HepG2 (cell line): Measurements from ENCODE around the gene CYB5B. TPM values are rescaled to one million over a fixed set of nuclear protein-coding genes. Genes with fewer than 3 reads are reported as not detected.
A peak's percentile ranks its signal among the peaks of the same experiment; 100 is the strongest.

ENCODE experiments used
- ATAC-seq: fragments of 200-7000 bp; cut with Tn5 transposase; 3 replicates; pipeline ENCODE4 v1.9.1; 2020; ENCODE audit warnings: mild to moderate bottlenecking, moderate library complexity
- BruUV-seq: library from RNA; stranded (reverse); fragments of 400-500 nt; replicated peaks from 2 replicates; lab custom pipeline; 2021; lab: Mats Ljungman, UMichigan
- CTCF ChIA-PET: fragments of 300-600 bp; formaldehyde crosslinking; extraction: SDS; loops from one replicate; lab custom pipeline; 2021; ENCODE audit warnings: low total read pairs, inconsistent platforms, low intra/inter-chr PET ratio; lab: Yijun Ruan, JAX
- POLR2A ChIA-PET: fragments of 350-600 bp; sonication (Branson Sonifier 250); formaldehyde crosslinking; loops from one replicate; lab custom pipeline; 2020; ENCODE audit warnings: antibody characterized with exemption, inconsistent platforms; lab: Yijun Ruan, JAX
- DNase-seq: peaks from one replicate; pipeline ENCODE4 v3.0.0-alpha.2; 2015; ENCODE audit warnings: low spot score
- FAIRE-seq: peaks from 3 replicates; lab custom pipeline; 2011; peaks lifted over from hg19 to GRCh38; lab: Jason Lieb, UNC
- H2AFZ ChIP-seq: one replicate; pipeline ENCODE4 v1.6.1; 2011; ENCODE audit warnings: low read length, inconsistent platforms
- H3K27ac ChIP-seq: fragments of 300-600 bp; 3 replicates; pipeline ENCODE4 v1.8.0; 2011; ENCODE audit warnings: mixed run types, mild to moderate bottlenecking, mixed read lengths, low read length, inconsistent platforms; ENCODE audit not compliant: insufficient read depth; ENCODE audit errors: extremely low read length
- H3K27me3 ChIP-seq, 2 experiments: fragments of 200-600 bp in 1 of 2; 2 replicates in 1 of 2; 3 replicates in 1 of 2; pipeline versions ENCODE4 v1.6.0 to v1.8.0; 2011; ENCODE audit warnings: low read length in 2 of 2, mild to moderate bottlenecking in 2 of 2, moderate library complexity in 2 of 2, inconsistent platforms in 1 of 2; ENCODE audit not compliant: insufficient read depth in 2 of 2, control insufficient read depth in 1 of 2
- H3K36me3 ChIP-seq, 2 experiments: fragments of 200-600 bp in 1 of 2; replicated peaks in 1 of 2; 2 replicates in 1 of 2; 3 replicates in 1 of 2; pipeline versions ENCODE4 v1.5.1 to v1.8.0; 2011; ENCODE audit warnings: low read length in 2 of 2, inconsistent platforms in 1 of 2; ENCODE audit not compliant: insufficient read depth in 2 of 2, control insufficient read depth in 1 of 2
- H3K4me1 ChIP-seq: 2 replicates; pipeline ENCODE4 v1.5.1; 2012; ENCODE audit warnings: low read length, inconsistent platforms; ENCODE audit not compliant: insufficient read depth
- H3K4me2 ChIP-seq: 2 replicates; pipeline ENCODE4 v1.6.0; 2011; ENCODE audit warnings: low read depth, low read length, inconsistent platforms
- H3K4me3 ChIP-seq, 3 experiments: fragments of 200-600 bp in 1 of 3; sonication (generic), shearing (Covaris generic) in 1 of 3; replicated peaks in 1 of 3; 2 replicates each; pipeline ENCODE4 v1.5.1; 2011 to 2016; ENCODE audit warnings: low read length in 3 of 3, inconsistent platforms in 2 of 3, low read depth in 2 of 3, mild to moderate bottlenecking in 2 of 3, control low read depth in 1 of 3, mixed read lengths in 1 of 3; ENCODE audit not compliant: insufficient read depth in 1 of 3
- H3K79me2 ChIP-seq: one replicate; pipeline ENCODE4 v1.6.1; 2011; ENCODE audit warnings: low read length, inconsistent platforms; ENCODE audit not compliant: insufficient read depth
- H3K9ac ChIP-seq: 2 replicates; pipeline ENCODE4 v1.6.0; 2011; ENCODE audit warnings: mild to moderate bottlenecking, low read depth, low read length, inconsistent platforms; ENCODE audit not compliant: insufficient read depth
- H3K9me3 ChIP-seq: 2 replicates; pipeline ENCODE4 v1.5.1; 2012; ENCODE audit warnings: mild to moderate bottlenecking, low read length
- H4K20me1 ChIP-seq: 2 replicates; pipeline ENCODE4 v1.6.0; 2011; ENCODE audit warnings: inconsistent platforms, mild to moderate bottlenecking, low read length, moderate library complexity; ENCODE audit not compliant: insufficient read depth
- ATRX ChIP-seq: sonication (generic); formaldehyde crosslinking; IDR thresholded peaks from 2 replicates; pipeline ENCODE4 v1.4.0; 2020; ENCODE audit warnings: missing genetic modification reagents, borderline replicate concordance
- BCL3 ChIP-seq: sonication (generic); formaldehyde crosslinking; IDR thresholded peaks from 2 replicates; pipeline ENCODE4 v1.5.1; 2020; ENCODE audit warnings: mild to moderate bottlenecking, missing genetic modification reagents, moderate library complexity
- DPF2 ChIP-seq: sonication (generic); formaldehyde crosslinking; IDR thresholded peaks from 2 replicates; pipeline ENCODE4 v1.4.0; 2020; ENCODE audit warnings: mild to moderate bottlenecking, low read depth, missing genetic modification reagents, borderline replicate concordance
- EED ChIP-seq: sonication (generic); formaldehyde crosslinking; IDR thresholded peaks from 2 replicates; pipeline ENCODE4 v1.5.0; 2020; ENCODE audit warnings: mild to moderate bottlenecking, missing genetic modification reagents
- NAIF1 ChIP-seq: sonication (generic); formaldehyde crosslinking; IDR thresholded peaks from 2 replicates; pipeline ENCODE4 v1.5.0; 2020; ENCODE audit warnings: mild to moderate bottlenecking, missing genetic modification reagents, borderline replicate concordance
- PRDM15 ChIP-seq: sonication (generic); formaldehyde crosslinking; IDR thresholded peaks from 2 replicates; pipeline ENCODE4 v1.4.0; 2020; ENCODE audit warnings: missing genetic modification reagents
- SOX5 ChIP-seq: IDR thresholded peaks from 2 replicates; pipeline ENCODE4 v1.6.1; 2016; ENCODE audit warnings: borderline replicate concordance
- TBX3 ChIP-seq: fragments of 450-650 bp; IDR thresholded peaks from 2 replicates; pipeline ENCODE4 v1.6.1; 2017; ENCODE audit warnings: antibody characterized with exemption, mild to moderate bottlenecking, inconsistent platforms, borderline replicate concordance
- ZFAT ChIP-seq: sonication (generic); formaldehyde crosslinking; conservative IDR thresholded peaks from 2 replicates; pipeline ENCODE4 v1.8.1; 2023; ENCODE audit warnings: missing genetic modification reagents, inconsistent platforms
- ZNF296 ChIP-seq: sonication (generic); formaldehyde crosslinking; conservative IDR thresholded peaks from 2 replicates; pipeline ENCODE4 v1.5.0; 2020; ENCODE audit warnings: mild to moderate bottlenecking, missing genetic modification reagents
- WGBS: methylation state at CpG from one replicate; pipeline ENCODE4 v1.1.6; 2017; ENCODE audit warnings: low lambda C conversion rate; 5-methylcytosine and 5-hydroxymethylcytosine counted together
- in situ Hi-C: cut with HindIII; loops from 2 replicates; pipeline ENCODE4 v1.10.0; 2017; ENCODE audit warnings: low pct_unique_long_range_greater_than_20kb; ENCODE audit not compliant: extremely low pct_ligation_motif_present
- intact Hi-C: fragments of 100-400 bp; cut with micrococcal nuclease; formaldehyde crosslinking; loops from one replicate; pipeline ENCODE4 v1.10.0; 2022; ENCODE audit not compliant: unreplicated experiment
- polyA plus RNA-seq, 8 experiments: library from polyadenylated mRNA; depleted of rRNA in 3 of 8; stranded (reverse) in 7 of 8; unstranded in 1 of 8; fragments of >200 nt; fragmentation: Illumina TruSeq in 4 of 8; extraction: Trizol in 4 of 8; gene quantifications; 2 replicates each; pipeline versions ENCODE4 v1.2.1 to v1.2.3, GENCODE V29; 2011 to 2016; ENCODE audit warnings: low read depth in 4 of 8, missing spikeins in 1 of 8, mixed read lengths in 1 of 8; ENCODE audit not compliant: insufficient read depth in 1 of 8
- total RNA-seq, 5 experiments: library from RNA; depleted of rRNA; stranded (reverse); fragments of >200 nt; fragmentation: Illumina TruSeq; extraction: Trizol; gene quantifications; 2 replicates each; pipeline ENCODE4 v1.2.3, GENCODE V29; 2016; ENCODE audit warnings: low read depth in 1 of 5
- TF ChIP-seq, protein P1 (sequence below), 2 experiments: sonication (generic) in 1 of 2; formaldehyde crosslinking in 1 of 2; IDR thresholded peaks; 2 replicates each; pipeline versions ENCODE4 v1.5.1 to v1.6.1; 2011 to 2020; ENCODE audit warnings: borderline replicate concordance in 1 of 2, low read depth in 1 of 2, low read length in 1 of 2, mild to moderate bottlenecking in 1 of 2, missing genetic modification reagents in 1 of 2, moderate library complexity in 1 of 2
- TF ChIP-seq, protein P2 (sequence below): sonication (generic); formaldehyde crosslinking; IDR thresholded peaks from 2 replicates; pipeline ENCODE4 v1.4.0; 2020; ENCODE audit warnings: mild to moderate bottlenecking, missing genetic modification reagents

Gene CYB5B
- total and polyA plus RNA-seq, 2 of the 13 experiments (the other 11 are each of a cell fraction or from before 2014, with no cell fraction given): 234 to 432 TPM

- TF ChIP-seq, protein P1, sequence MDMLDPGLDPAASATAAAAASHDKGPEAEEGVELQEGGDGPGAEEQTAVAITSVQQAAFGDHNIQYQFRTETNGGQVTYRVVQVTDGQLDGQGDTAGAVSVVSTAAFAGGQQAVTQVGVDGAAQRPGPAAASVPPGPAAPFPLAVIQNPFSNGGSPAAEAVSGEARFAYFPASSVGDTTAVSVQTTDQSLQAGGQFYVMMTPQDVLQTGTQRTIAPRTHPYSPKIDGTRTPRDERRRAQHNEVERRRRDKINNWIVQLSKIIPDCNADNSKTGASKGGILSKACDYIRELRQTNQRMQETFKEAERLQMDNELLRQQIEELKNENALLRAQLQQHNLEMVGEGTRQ (IDR thresholded peaks at IDR 0.05; ENCODE audit: low read depth, low read length): peak; percentile 88
- TF ChIP-seq, protein P1 (CRISPR knock-in tag; IDR thresholded peaks at IDR 0.05; ENCODE audit: borderline replicate concordance): peak; percentile 88; the same call in 1 of the 2 replicates
- TF ChIP-seq ZNF296 (no peak), SOX5 (CRISPR knock-in tag) (0 out of 2 replicates have a peak, but pooled peaks have one; percentile 11), TBX3 (no peak), DPF2 (CRISPR knock-in tag) (no peak)
- TF ChIP-seq, protein P2, sequence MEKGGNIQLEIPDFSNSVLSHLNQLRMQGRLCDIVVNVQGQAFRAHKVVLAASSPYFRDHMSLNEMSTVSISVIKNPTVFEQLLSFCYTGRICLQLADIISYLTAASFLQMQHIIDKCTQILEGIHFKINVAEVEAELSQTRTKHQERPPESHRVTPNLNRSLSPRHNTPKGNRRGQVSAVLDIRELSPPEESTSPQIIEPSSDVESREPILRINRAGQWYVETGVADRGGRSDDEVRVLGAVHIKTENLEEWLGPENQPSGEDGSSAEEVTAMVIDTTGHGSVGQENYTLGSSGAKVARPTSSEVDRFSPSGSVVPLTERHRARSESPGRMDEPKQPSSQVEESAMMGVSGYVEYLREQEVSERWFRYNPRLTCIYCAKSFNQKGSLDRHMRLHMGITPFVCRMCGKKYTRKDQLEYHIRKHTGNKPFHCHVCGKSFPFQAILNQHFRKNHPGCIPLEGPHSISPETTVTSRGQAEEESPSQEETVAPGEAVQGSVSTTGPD: no peak
Measured at GRCh38 chr16:69406780-69407331, 17.6 kb upstream of the CYB5B start (continued).

DNA sequence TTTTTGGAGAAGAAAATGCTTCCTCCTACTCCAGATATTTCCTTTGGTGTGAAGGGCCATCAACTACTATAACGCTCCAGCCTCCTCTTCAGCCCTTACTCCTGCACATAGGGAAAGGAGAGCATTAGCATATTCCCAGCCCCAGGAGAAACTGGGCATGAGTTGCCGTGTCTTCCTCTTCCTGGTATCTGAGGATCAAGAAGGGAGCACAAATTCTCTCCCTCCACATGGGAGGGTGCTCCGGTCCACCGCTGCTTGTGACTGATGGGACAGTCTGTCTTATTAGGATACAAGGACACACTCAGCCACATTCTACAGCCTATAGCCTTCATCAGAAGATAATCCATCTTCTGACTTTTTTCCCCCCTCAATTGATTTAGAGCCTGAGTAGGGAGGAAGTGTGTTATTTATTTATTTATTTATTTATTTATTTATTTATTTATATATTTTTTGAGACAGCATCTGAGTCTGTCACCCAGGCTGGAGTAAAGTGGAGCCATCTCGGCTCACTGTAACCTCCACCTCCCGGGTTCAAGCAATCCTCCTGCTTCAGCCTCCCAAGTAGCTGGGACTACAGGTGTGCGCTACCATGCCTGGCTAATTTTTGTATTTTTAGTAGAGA lies 16.6 kb upstream of the CYB5B start:
- H3K9ac ChIP-seq: no peak overlapping the region
- no peaks in the 10 kb centered on the region for H3K79me2 ChIP-seq
- no peak overlapping the region for H3K4me3 ChIP-seq
- ATAC-seq (no peak), DNase-seq (no peak), FAIRE-seq (no peak)
- no peak overlapping the region for H3K27ac ChIP-seq
- in situ Hi-C loops (no loop called here), intact Hi-C loops (no loop called here)
- BruUV-seq: no TSS peak
- H4K20me1 ChIP-seq: no peaks in the 10 kb centered on the region
- H3K36me3 ChIP-seq: no peaks in the 10 kb centered on the region
- POLR2A ChIA-PET: interaction anchor here (0.7 to 1.4 kb wide), 4 partner anchors 10 to 13 kb away, joined by 3 to 6 read pairs (median 4); no protein-coding TSS in a partner anchor
- peaks cover 74% of the 10 kb centered on the region for H3K4me1 ChIP-seq
- 99% methylated on average over 7 of the region's 7 CpGs for WGBS
- CTCF ChIA-PET: no interaction called here
- no peaks in the 10 kb centered on the region for H3K9me3 ChIP-seq
- H3K4me2 ChIP-seq: no peak overlapping the region
- no peaks in the 10 kb centered on the region for H3K27me3 ChIP-seq
- no peak overlapping the region for H2AFZ ChIP-seq
- TF ChIP-seq ZFAT (no peak), NAIF1 (CRISPR knock-in tag) (no peak), EED (CRISPR knock-in tag) (no peak), BCL3 (CRISPR knock-in tag) (no peak), PRDM15 (CRISPR knock-in tag) (no peak), ATRX (CRISPR knock-in tag) (no peak)
